Karpas-422 (cell line): ENCODE measurements around the gene C1QTNF1. TPM values are rescaled to one million over a fixed set of nuclear protein-coding genes. Genes with fewer than 3 reads are reported as not detected.

Experiments used
- DNase-seq: peaks from one replicate; pipeline ENCODE4 v3.0.0-alpha.2; 2015
- H2AFZ ChIP-seq: fragments of 200-600 bp; sonication (generic); 2 replicates; pipeline ENCODE4 v1.6.1; 2014; ENCODE audit warnings: antibody characterized with exemption, low read length, mixed read lengths
- H3K27ac ChIP-seq: fragments of 200-600 bp; sonication (generic); 2 replicates; pipeline ENCODE4 v1.5.1; 2014; ENCODE audit warnings: mild to moderate bottlenecking, low read length, moderate library complexity
- H3K27me3 ChIP-seq: fragments of 200-600 bp; sonication (generic); 2 replicates; pipeline ENCODE4 v1.6.1; 2014; ENCODE audit warnings: low read length, mixed read lengths
- H3K36me3 ChIP-seq: fragments of 200-600 bp; sonication (generic); 2 replicates; pipeline ENCODE4 v1.6.1; 2014; ENCODE audit warnings: low read length, mixed read lengths; ENCODE audit not compliant: insufficient read depth
- H3K4me1 ChIP-seq: fragments of 200-600 bp; sonication (generic); 2 replicates; pipeline ENCODE4 v1.6.1; 2014; ENCODE audit warnings: mild to moderate bottlenecking, low read length, mixed read lengths
- H3K4me2 ChIP-seq: fragments of 200-600 bp; sonication (generic); 2 replicates; pipeline ENCODE4 v1.6.1; 2014; ENCODE audit warnings: low read length, low read depth, mild to moderate bottlenecking; ENCODE audit not compliant: poor library complexity, severe bottlenecking
- H3K4me3 ChIP-seq: fragments of 200-600 bp; sonication (generic); 2 replicates; pipeline ENCODE4 v1.5.1; 2014; ENCODE audit warnings: mild to moderate bottlenecking, antibody characterized with exemption, low read length, mixed read lengths
- H3K79me2 ChIP-seq: fragments of 200-600 bp; sonication (generic); 2 replicates; pipeline ENCODE4 v1.6.1; 2014; ENCODE audit warnings: mild to moderate bottlenecking, low read length, mixed read lengths
- H3K9ac ChIP-seq: fragments of 200-600 bp; sonication (generic); 2 replicates; pipeline ENCODE4 v1.6.0; 2014; ENCODE audit warnings: low read length
- H3K9me2 ChIP-seq: fragments of 200-600 bp; sonication (generic), shearing (Covaris generic); replicated peaks from 2 replicates; pipeline ENCODE4 v1.6.0; 2014; ENCODE audit warnings: mild to moderate bottlenecking, low read length, moderate library complexity; ENCODE audit not compliant: insufficient read depth
- H3K9me3 ChIP-seq: fragments of 300-700, 200-600 bp; sonication (generic); 2 replicates; pipeline ENCODE4 v1.6.1; 2014; ENCODE audit warnings: low read length, mixed read lengths
- H4K20me1 ChIP-seq: fragments of 200-600 bp; sonication (generic); 2 replicates; pipeline ENCODE4 v1.6.1; 2014; ENCODE audit warnings: mild to moderate bottlenecking, antibody characterized with exemption, low read length, low read depth; ENCODE audit not compliant: insufficient read depth
- total RNA-seq: library from RNA; depleted of rRNA; stranded (reverse); fragments of >200 nt; shearing (Covaris generic); gene quantifications from 2 replicates; pipeline ENCODE4 v1.2.3, GENCODE V29; 2014; ENCODE audit warnings: low replicate concordance; rRNA removed

Gene C1QTNF1, protein sequence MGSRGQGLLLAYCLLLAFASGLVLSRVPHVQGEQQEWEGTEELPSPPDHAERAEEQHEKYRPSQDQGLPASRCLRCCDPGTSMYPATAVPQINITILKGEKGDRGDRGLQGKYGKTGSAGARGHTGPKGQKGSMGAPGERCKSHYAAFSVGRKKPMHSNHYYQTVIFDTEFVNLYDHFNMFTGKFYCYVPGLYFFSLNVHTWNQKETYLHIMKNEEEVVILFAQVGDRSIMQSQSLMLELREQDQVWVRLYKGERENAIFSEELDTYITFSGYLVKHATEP
- not detected in 2 replicates for total RNA-seq

DNA sequence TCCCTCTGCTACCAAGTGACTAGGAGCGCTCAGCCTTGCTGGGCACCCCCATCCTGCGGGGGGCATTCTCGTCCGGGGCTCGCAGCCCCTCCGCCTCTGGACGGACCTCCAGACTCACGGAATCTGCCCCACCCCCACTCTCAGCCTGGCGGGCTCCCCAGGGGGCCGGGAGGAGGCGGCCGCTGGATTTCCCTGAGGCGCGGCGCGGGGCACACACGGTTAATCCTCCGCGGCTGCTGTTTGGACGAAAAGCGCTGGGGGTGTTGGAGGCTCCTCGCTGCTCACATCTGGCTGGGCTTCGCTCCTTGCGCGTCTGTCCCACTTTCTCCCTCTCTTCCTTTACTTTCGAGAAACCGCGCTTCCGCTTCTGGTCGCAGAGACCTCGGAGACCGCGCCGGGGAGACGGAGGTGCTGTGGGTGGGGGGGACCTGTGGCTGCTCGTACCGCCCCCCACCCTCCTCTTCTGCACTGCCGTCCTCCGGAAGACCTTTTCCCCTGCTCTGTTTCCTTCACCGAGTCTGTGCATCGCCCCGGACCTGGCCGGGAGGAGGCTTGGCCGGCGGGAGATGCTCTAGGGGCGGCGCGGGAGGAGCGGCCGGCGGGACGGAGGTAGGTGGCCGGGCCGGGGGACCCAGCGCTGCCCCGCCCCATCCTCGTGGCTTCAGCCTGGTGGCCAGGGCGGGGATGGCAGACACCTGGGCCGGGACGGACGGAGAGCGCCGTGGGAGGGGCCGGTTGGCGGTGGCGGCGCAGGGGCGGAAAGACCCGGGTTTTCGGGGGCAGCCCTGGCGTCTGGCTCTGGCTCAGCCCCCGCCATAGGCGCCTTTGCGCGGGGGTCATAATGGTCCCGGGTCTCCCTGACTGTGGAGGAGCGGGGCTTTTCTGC lies at the start of gene C1QTNF1:
Gene C1QTNF1, plus strand, starts transcription at position 284 of the 886 bp plus-strand sequence. CDS start 19,800 bp downstream, outside the sequence.
- H3K36me3 ChIP-seq = no peaks in the 10 kb centered on the region
- no peaks in the 10 kb centered on the region for H3K27me3 ChIP-seq
- no peak within 1 kb of the TSS for H3K27ac ChIP-seq
- no peak for DNase-seq
- no peaks in the 10 kb centered on the region for H3K9me3 ChIP-seq
- H3K79me2 ChIP-seq = no peaks in the 10 kb centered on the region
- peak within 1 kb of the TSS; percentile 15 for H3K4me2 ChIP-seq
- no peaks in the 10 kb centered on the region; the same call in 1 of the 2 replicates for H4K20me1 ChIP-seq
- H3K4me1 ChIP-seq = no peaks in the 10 kb centered on the region
- H3K9me2 ChIP-seq = no peaks in the 10 kb centered on the region
- H2AFZ ChIP-seq = no peak within 1 kb of the TSS
- H3K4me3 ChIP-seq = no peak within 1 kb of the TSS
- H3K9ac ChIP-seq = no peak within 1 kb of the TSS

DNA sequence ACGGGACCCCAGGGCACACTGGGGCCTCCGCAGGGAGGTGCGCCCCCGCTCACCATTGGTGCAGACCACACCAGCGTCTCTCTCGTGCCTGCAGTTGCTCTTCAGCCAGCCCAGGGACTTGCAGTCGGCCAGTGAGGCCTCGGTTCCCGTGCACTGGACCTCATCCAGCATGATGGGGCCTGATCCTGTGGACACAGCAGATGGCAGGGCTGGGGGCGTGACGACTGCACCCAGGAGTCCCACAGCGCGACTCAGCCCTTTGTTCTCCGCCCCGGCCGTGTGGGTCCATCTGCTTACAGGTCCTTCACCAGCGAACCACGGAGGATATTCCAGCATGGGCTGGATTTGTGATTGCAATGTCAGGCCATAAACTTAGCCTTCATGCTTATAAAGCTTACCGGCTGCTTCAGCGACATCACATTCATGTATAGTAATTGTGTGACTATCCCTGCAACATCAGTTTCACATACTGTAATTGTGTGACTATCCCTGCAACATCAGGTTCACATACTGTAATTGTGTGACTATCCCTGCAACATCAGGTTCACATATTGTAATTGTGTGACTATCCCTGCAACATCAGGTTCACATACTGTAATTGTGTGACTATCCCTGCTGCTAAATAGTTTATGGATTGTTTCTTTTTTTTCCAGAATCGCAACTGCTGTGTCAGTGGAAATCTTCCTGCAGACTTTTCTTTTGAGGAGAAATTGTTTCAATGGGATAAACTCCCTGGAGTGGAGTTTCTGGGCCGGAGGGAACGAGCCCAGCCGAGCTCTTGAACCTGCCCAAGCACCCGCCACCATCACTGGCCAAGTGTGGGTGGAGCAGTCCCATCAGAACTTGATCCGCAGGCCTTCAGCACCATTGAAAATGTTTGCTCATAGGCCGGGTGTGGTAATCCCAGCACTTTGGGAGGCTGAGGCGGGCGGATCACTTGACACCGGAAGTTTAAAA lies 49.1 kb upstream of the C1QTNF1 start:
- Histone ChIP-seq H3K4me2 (peak overlapping the region; percentile 79), H3K9me2 (no peaks in the 10 kb centered on the region), H3K4me1 (peaks cover 41% of the 10 kb centered on the region), H3K9me3 (no peaks in the 10 kb centered on the region), H3K27me3 (no peaks in the 10 kb centered on the region), H3K9ac (peak overlapping the region; percentile 68), H2AFZ (peak overlapping the region; percentile 85), H3K36me3 (no peaks in the 10 kb centered on the region), H3K4me3 (peak overlapping the region; percentile 58; the same call in 1 of the 2 replicates), H4K20me1 (peaks cover 6% of the 10 kb centered on the region; the same call in 1 of the 2 replicates), H3K79me2 (no peaks in the 10 kb centered on the region), H3K27ac (peak overlapping the region; percentile 90)
- DNase-seq = peak; percentile 84

DNA sequence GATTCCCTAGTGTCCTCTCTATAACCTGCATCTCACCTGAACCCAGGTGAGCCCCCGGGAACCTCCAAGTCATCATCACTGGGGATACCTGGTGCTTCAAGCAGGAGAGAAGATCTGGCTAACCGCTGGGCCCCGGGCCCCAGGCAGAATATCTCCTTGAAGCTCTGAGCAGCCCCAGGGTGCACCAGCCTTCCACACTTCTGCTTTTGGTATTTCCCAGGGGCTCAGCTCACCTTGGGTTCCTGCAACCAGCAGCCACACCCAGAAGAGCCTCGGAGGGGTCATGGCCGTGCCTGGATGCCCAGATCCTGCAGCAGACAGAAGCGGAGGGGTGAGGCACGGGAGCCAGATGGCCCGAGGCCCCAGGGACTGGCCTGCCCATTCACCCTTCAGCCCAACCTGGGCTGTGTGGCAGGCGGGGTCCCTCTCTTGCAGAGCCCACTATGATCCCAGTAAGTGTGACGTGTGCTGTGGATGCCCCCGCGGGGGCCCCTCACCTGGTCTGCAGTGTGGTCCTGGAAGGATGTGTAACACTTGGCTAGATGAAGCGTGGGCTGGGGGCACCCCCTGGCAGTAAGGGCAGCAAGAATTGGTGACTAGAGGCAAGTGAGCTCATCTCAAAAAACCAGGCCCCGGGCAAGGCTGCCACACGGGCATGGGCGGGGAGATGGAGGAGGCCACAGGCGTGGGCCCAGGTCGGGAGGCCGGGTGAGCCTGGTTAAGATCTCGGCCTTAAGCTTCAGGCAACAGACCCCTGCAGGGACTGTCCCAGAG lies 46.9 kb upstream of the C1QTNF1 start:
- Histone ChIP-seq H3K27ac (peak overlapping the region; percentile 90), H3K9me3 (no peaks in the 10 kb centered on the region), H3K27me3 (no peaks in the 10 kb centered on the region), H2AFZ (no peak overlapping the region; the same call in 1 of the 2 replicates), H3K4me2 (peak overlapping the region; percentile 79), H3K9me2 (no peaks in the 10 kb centered on the region), H3K9ac (peak overlapping the region; percentile 71), H3K4me3 (peak overlapping the region; percentile 58), H3K36me3 (no peaks in the 10 kb centered on the region), H3K79me2 (no peaks in the 10 kb centered on the region), H3K4me1 (peaks cover 41% of the 10 kb centered on the region), H4K20me1 (0 out of 2 replicates have a peak, but pooled peaks cover 2% of the 10 kb centered on the region)
- DNase-seq = peak; percentile 92

DNA sequence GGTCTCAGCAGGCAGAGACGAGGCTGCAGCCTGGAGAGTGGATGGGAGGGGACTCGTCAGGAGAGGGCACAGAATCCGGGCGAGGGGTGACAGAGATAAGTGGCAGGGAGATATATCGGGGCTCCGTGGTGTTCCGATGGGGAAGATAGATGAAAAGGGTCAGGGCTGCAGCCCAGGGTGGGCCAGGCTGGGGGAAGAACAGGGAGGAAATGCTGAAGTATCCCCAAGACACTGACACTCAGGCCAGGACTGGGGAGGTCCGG lies 46.4 kb upstream of the C1QTNF1 start:
- H3K4me2 ChIP-seq = peak overlapping the region; percentile 79
- no peaks in the 10 kb centered on the region for H3K9me3 ChIP-seq

DNA sequence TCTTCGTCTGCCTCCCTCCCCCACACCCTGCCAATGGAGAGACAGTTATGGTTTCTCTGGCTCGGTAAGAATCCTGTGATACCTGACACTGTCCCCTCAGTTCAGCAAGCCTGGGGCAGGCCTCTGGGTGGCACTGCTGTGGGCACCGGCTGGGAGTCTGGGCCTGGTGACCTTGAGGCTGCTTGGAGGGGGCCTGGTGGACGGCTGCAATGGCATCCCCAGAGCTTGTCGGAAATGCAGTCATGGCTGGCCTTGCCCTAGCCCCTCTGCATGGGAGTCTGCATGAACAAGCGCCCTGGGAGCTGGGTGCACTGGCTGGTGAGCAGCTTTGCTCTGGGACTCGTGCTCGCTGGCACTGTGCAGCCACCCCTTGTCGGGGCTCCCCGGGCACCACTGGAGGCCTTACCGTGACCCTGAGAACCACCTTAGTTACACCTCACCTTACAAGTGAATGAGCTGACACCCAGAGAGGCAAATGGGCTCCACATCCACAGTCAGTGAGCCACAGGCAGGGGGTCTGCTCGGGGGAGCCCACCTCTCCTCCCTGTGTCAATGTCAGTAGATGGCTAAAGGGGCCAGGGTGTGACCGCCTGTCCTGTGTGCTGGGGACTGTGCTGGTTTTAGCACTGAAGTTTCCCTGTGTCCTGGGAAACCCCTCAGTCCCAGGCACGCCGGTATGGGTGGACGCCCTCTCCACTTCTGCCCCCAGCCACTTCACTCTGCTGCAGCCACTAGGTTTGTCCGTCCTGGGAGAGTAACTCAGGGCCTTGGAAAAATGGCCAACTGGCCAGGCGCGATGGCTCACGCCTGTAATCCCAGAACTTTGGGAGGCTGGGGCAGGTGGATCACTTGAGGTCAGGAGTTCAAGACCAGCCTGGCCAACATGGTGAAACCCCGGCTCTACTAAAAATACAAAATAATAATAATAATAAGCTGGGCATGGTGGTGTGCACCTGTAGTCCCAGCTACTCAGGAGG lies 45.7 kb upstream of the C1QTNF1 start:
- H3K4me2 ChIP-seq = peak overlapping the region; percentile 79
- H3K9ac ChIP-seq = no peak overlapping the region

More for the DNA sequence above, 46.4 kb upstream of the C1QTNF1 start:
- Histone ChIP-seq H3K9ac (peak overlapping the region; percentile 71), H3K4me1 (peaks cover 41% of the 10 kb centered on the region), H2AFZ (no peak overlapping the region), H3K36me3 (no peaks in the 10 kb centered on the region), H3K4me3 (peak overlapping the region; percentile 58; the same call in 1 of the 2 replicates), H3K27ac (peak overlapping the region; percentile 51), H3K79me2 (no peaks in the 10 kb centered on the region), H4K20me1 (0 out of 2 replicates have a peak, but pooled peaks cover 2% of the 10 kb centered on the region), H3K27me3 (no peaks in the 10 kb centered on the region), H3K9me2 (no peaks in the 10 kb centered on the region)
- DNase-seq = no peak

DNA sequence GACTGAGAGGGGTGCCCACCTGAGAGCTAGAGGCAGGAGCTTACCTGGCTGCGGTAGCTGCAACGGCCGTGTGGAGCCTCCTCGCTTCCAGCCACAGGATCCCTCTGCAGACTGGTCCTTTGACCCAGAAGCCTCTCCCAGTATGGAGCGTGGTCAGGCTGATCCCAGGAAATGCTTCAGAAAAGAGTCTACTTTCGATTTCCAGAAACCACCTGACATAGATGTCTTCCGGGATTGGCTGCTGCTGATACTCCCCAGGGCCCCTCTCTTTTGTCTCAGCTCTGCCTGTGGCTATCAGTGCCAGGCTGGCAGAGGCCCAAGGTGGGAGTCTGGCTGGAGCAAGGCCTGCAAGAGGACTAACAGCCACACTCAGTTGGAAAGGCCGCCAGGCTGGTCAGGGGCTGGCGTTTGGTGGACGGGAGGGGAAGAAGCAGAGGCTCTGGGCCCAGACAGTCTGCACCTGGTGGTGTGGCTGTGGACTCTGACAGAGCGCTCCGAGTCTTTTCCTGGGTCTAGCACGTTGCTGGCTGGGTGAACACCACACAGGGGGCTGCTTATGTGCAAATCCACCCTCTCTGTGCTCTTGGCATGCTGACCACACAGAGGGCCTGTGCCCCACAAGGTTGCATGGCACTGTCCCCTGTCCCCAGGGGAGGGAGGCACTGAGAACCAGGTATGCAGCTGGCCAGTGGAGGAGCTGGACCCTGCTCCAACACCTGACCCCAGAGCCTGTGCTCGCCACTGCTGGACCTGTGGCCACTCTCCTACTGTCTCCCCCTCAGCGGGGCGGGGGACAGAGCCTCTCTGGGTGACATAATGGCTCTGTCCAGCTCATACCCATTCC lies 44.0 kb upstream of the C1QTNF1 start, which contains the start of gene LGALS3BP:
Gene LGALS3BP, minus strand, starts transcription at position 144 of the 844 bp plus-strand sequence. CDS start 2,732 bp downstream, outside the sequence.
- no peak within 1 kb of the TSS for H3K27ac ChIP-seq

More for the DNA sequence above, 45.7 kb upstream of the C1QTNF1 start:
- Histone ChIP-seq H3K9me3 (no peaks in the 10 kb centered on the region), H3K79me2 (no peaks in the 10 kb centered on the region), H3K4me1 (peaks cover 41% of the 10 kb centered on the region), H3K4me3 (no peak overlapping the region), H3K9me2 (no peaks in the 10 kb centered on the region), H3K36me3 (no peaks in the 10 kb centered on the region), H4K20me1 (0 out of 2 replicates have a peak, but pooled peaks cover 2% of the 10 kb centered on the region), H3K27me3 (no peaks in the 10 kb centered on the region), H3K27ac (no peak overlapping the region), H2AFZ (no peak overlapping the region)
- no peak for DNase-seq

More for the DNA sequence above, 44.0 kb upstream of the C1QTNF1 start, which contains the start of gene LGALS3BP:
- Histone ChIP-seq H3K9me2 (no peaks in the 10 kb centered on the region), H3K4me3 (peak within 1 kb of the TSS; percentile 11; the same call in 1 of the 2 replicates), H3K9ac (peak within 1 kb of the TSS; percentile 32; the same call in 1 of the 2 replicates), H3K4me1 (peaks cover 41% of the 10 kb centered on the region), H3K79me2 (no peaks in the 10 kb centered on the region), H3K4me2 (peak within 1 kb of the TSS; percentile 30), H2AFZ (no peak within 1 kb of the TSS; the same call in 1 of the 2 replicates), H4K20me1 (no peaks in the 10 kb centered on the region), H3K36me3 (no peaks in the 10 kb centered on the region), H3K27me3 (no peaks in the 10 kb centered on the region), H3K9me3 (no peaks in the 10 kb centered on the region)
- DNase-seq = no peak
